Ovary (tissue), 9 donors: ENCODE data around the gene CCDC188. TPM values are rescaled to one million over a fixed set of nuclear protein-coding genes. Genes with fewer than 3 reads are reported as not detected.

Experiments
- DNase-seq, 5 donors: peaks; one replicate each; pipeline ENCODE4 v3.0.0-alpha.2; 2019 to 2020
- H3K27ac ChIP-seq, 2 donors: fragments of 200-600 bp; one replicate each; pipeline versions ENCODE4 v1.5.1 to v1.8.0; 2019 to 2022
- H3K27me3 ChIP-seq: fragments of 200-600 bp; one replicate; pipeline ENCODE4 v1.8.0; 2022
- H3K36me3 ChIP-seq: fragments of 200-600 bp; sonication (generic); one replicate; pipeline ENCODE4 v1.5.1; 2019
- H3K4me1 ChIP-seq: one replicate; pipeline ENCODE4 v1.8.1; 2013; ENCODE audit warnings: mild to moderate bottlenecking, moderate library complexity; ENCODE audit not compliant: insufficient read depth
- H3K4me3 ChIP-seq: fragments of 200-600 bp; sonication (generic); one replicate; pipeline ENCODE4 v1.5.1; 2017
- H3K9me3 ChIP-seq, 2 donors: fragments of 200-600 bp in 1 of 2; sonication (generic) in 1 of 2; one replicate each; pipeline versions ENCODE4 v1.5.1 to v1.8.1; 2013 to 2019; ENCODE audit warnings: mild to moderate bottlenecking in 1 of 2, moderate library complexity in 1 of 2
- CTCF ChIP-seq, 3 donors: fragments of 450-650 bp in 2 of 3; fragments of 200-600 bp in 1 of 3; IDR thresholded peaks; one replicate each; pipeline versions ENCODE4 v1.5.1 to v1.8.0; 2016 to 2022; ENCODE audit warnings: antibody characterized with exemption in 3 of 3, mild to moderate bottlenecking in 1 of 3
- EP300 ChIP-seq: sonication (generic); formaldehyde crosslinking; IDR thresholded peaks from one replicate; pipeline ENCODE4 v1.6.1; 2017; ENCODE audit warnings: antibody characterized with exemption
- POLR2A ChIP-seq: fragments of 450-650 bp; IDR thresholded peaks from one replicate; pipeline ENCODE4 v1.6.1; 2017; ENCODE audit warnings: antibody characterized with exemption, mild to moderate bottlenecking, moderate library complexity
- WGBS, 3 donors: extraction: QIAGEN DNeasy Blood & Tissue Kit in 1 of 3; methylation state at CpG; one replicate each; pipeline versions ENCODE4 v1.1.5 to v1.1.7; 2013 to 2017; 5-methylcytosine and 5-hydroxymethylcytosine counted together
- intact Hi-C, 4 donors: fragments of 100-400 bp; cut with DNase I; formaldehyde crosslinking; loops; one replicate each; pipeline versions ENCODE4 v1.11.0 to v1.15.1; 2022 to 2023
- polyA plus RNA-seq, 2 donors: library from polyadenylated mRNA; stranded (reverse); fragments of 200-250 nt in 1 of 2; fragments of 350-450 nt in 1 of 2; fragmentation: Illumina TruSeq in 1 of 2; extraction: RNeasy Lipid Tissue Mini Kit (QIAGEN cat#74804) in 1 of 2; gene quantifications; one replicate each; pipeline ENCODE4 v1.2.3, GENCODE V29; 2013 to 2014
- total RNA-seq, 7 donors: library from RNA; depleted of rRNA in 2 of 7; stranded (reverse); fragments of >200 nt in 2 of 7; fragmentation: NEBNext Ultra II Directional in 3 of 7; extraction: Animal tissue kit (Norgen Biotek cat#: 25700) in 3 of 7; gene quantifications; one replicate each; pipeline versions ENCODE4 v1.1.0 to v1.2.4, GENCODE V29; 2016 to 2023
- donor health status: DM: no; HTN: no; CAD: no; lungs with moderate emphysema.
- donor health status: DM: no; HTN: no; CAD: no.
- donor health status: Bipolar disorder and iron deficiency.
- donor health status: DM: yes; HTN: yes; CAD: no.
- donor health status: DM: no; HTN: no; CAD: no.
- donor health status: DM: yes; HTN: yes; CAD: no.

The CCDC188 gene
- total and polyA plus RNA-seq, 9 donors = 0.27 to 1.1 (median 0.42) TPM; not detected in 1

- WGBS, 3 donors = 84 to 96% (median 91%) methylated on average over 5 of the region's 5 CpGs
- DNase-seq = no peak
- TF ChIP-seq POLR2A (no peak), EP300 (no peak), CTCF (IDR thresholded peaks at IDR 0.05) (no peak)
- intact Hi-C loops = loop anchor here in 1 of 4 donors (10.0 kb wide), 1 partner anchor 58 kb away; no protein-coding TSS in a partner anchor
- Histone ChIP-seq H3K27me3 (no peaks in the 10 kb centered on the region), H3K4me1 (peaks cover 13% of the 10 kb centered on the region), H3K27ac (no peak overlapping the region), H3K36me3 (no peaks in the 10 kb centered on the region), H3K4me3 (no peak overlapping the region), H3K9me3 (no peaks in the 10 kb centered on the region)
Observed at GRCh38 chr22:20136603-20136873, 14.3 kb downstream of the CCDC188 start.

- H3K27me3 ChIP-seq = no peaks in the 10 kb centered on the region
- intact Hi-C loops = loop anchor here in 1 of 4 donors (10.0 kb wide), 1 partner anchor 59 kb away; no protein-coding TSS in a partner anchor
- no peaks in the 10 kb centered on the region for H3K9me3 ChIP-seq
- peaks cover 13% of the 10 kb centered on the region for H3K4me1 ChIP-seq
- DNase-seq = no peak
- no peak for TF ChIP-seq CTCF (IDR thresholded peaks at IDR 0.05)
- TF ChIP-seq EP300 = no peak
- TF ChIP-seq POLR2A = no peak
- H3K4me3 ChIP-seq = no peak overlapping the region
- no peaks in the 10 kb centered on the region for H3K36me3 ChIP-seq
- 81 to 83% (median 82%) methylated on average over 25 of the region's 25 CpGs for WGBS, 3 donors
- H3K27ac ChIP-seq = no peak overlapping the region
Observed at GRCh38 chr22:20135806-20136602, 14.9 kb downstream of the CCDC188 start.

- Histone ChIP-seq H3K27me3 (no peaks in the 10 kb centered on the region), H3K4me3 (no peak overlapping the region), H3K4me1 (peaks cover 15% of the 10 kb centered on the region), H3K27ac (no peak overlapping the region), H3K9me3 (no peaks in the 10 kb centered on the region), H3K36me3 (no peaks in the 10 kb centered on the region)
- 58 to 85% (median 60%) methylated on average over 3 to 4 of the region's 4 CpGs for WGBS, 3 donors
- intact Hi-C loops = loop anchor here in 1 of 4 donors (10.0 kb wide), 1 partner anchor 60 kb away; no protein-coding TSS in a partner anchor
- TF ChIP-seq EP300 (no peak), POLR2A (no peak), CTCF (IDR thresholded peaks at IDR 0.05) (no peak)
- no peak for DNase-seq
Observed at GRCh38 chr22:20135265-20135664, 15.6 kb downstream of the CCDC188 start.

DNA sequence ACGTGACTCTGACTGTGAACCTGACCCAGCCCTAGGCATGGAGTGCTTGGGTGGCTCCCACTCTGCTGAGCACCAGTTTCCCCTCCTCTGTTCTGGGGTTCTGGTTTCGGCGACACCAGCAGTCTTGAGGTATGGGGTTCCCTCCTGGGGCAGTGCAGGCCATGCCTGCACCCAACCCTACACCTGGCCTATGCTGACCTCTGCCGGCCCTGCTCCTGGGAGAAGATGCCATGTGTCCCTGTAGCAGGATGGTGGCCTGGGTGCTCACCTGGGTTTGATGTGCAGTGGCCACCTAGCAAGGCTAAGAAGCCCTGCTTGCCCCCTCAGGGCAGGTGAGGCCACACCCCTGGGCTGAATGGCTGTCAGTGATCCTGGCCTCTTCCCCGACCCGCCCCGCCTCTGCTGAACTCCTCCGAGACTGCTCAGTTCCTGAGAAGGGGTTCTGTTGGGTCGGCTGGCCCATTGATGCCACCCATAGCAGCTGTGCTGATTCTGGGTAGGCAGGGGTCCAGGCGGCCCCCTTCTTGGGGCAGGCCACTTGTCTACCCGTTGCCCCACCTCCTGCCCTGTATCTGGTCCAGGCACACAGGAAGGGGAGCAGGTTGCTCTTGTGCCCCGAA, 16.8 kb downstream of the CCDC188 start:
- Histone ChIP-seq H3K4me3 (no peak overlapping the region), H3K27ac (no peak overlapping the region), H3K9me3 (no peaks in the 10 kb centered on the region), H3K36me3 (no peaks in the 10 kb centered on the region), H3K4me1 (peaks cover 15% of the 10 kb centered on the region), H3K27me3 (no peaks in the 10 kb centered on the region)
- no peak for DNase-seq
- intact Hi-C loops = loop anchor here in 1 of 4 donors (10.0 kb wide), 1 partner anchor 61 kb away; no protein-coding TSS in a partner anchor
- no peak for TF ChIP-seq CTCF (IDR thresholded peaks at IDR 0.05)
- TF ChIP-seq EP300 = no peak
- no peak for TF ChIP-seq POLR2A
- WGBS, 3 donors = 81 to 85% (median 81%) methylated on average over 11 to 12 of the region's 12 CpGs
